HG02763 (cell line): ENCODE results near the gene LTA.

Experiments used
- ATAC-seq: cut with Tn5 transposase; IDR thresholded peaks from one replicate; pipeline ENCODE4 v1.9.1; 2021; ENCODE audit warnings: mild to moderate bottlenecking, moderate library complexity; ENCODE audit not compliant: unreplicated experiment

LTA gene, protein sequence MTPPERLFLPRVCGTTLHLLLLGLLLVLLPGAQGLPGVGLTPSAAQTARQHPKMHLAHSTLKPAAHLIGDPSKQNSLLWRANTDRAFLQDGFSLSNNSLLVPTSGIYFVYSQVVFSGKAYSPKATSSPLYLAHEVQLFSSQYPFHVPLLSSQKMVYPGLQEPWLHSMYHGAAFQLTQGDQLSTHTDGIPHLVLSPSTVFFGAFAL

DNA sequence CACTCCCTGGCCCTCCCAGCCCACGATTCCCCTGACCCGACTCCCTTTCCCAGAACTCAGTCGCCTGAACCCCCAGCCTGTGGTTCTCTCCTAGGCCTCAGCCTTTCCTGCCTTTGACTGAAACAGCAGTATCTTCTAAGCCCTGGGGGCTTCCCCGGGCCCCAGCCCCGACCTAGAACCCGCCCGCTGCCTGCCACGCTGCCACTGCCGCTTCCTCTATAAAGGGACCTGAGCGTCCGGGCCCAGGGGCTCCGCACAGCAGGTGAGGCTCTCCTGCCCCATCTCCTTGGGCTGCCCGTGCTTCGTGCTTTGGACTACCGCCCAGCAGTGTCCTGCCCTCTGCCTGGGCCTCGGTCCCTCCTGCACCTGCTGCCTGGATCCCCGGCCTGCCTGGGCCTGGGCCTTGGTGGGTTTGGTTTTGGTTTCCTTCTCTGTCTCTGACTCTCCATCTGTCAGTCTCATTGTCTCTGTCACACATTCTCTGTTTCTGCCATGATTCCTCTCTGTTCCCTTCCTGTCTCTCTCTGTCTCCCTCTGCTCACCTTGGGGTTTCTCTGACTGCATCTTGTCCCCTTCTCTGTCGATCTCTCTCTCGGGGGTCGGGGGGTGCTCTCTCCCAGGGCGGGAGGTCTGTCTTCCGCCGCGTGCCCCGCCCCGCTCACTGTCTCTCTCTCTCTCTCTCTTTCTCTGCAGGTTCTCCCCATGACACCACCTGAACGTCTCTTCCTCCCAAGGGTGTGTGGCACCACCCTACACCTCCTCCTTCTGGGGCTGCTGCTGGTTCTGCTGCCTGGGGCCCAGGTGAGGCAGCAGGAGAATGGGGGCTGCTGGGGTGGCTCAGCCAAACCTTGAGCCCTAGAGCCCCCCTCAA is at the start of gene LTA:
Gene LTA, plus strand, starts transcription at position 249 of the 871 bp plus-strand sequence. Its CDS starts 454 bp downstream, at position 703.
- ATAC-seq: peak; percentile 41

- no peak for ATAC-seq
Observed at GRCh38 chr6:31525553-31525931, 46.5 kb upstream of the LTA start.

GRCh38 chr6:31525932-31526591 is 46.0 kb upstream of the LTA start:
- no peak for ATAC-seq

DNA sequence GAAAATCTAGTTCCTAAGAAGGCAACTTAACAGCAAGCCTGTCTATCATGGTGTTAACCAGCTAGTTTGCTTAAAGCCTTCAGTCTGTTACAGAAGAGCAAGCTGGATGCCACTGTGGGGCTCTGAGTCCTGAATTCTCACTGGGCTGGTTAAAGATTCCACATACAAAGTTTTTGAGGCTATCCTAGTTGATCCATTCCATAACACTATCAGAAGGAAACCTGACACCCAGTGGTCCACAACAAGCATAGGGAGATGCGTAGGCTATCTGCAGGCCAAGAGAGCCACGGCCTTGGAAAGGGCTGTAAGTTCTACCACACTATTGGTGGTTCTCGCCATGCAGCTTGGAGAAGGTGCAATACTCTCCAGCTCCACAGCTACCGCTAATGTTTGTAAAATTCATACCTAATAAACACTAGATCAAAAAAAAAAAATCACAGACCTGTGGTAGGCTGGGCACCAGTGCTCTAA is 43.7 kb upstream of the LTA start:
- ATAC-seq: no peak

GRCh38 chr6:31528821-31529328 is 43.2 kb upstream of the LTA start, which contains the start of gene MCCD1:
Gene MCCD1 (plus strand): TSS chr6:31528962. CDS start chr6:31529015, 53 bp downstream.
- ATAC-seq: no peak

DNA sequence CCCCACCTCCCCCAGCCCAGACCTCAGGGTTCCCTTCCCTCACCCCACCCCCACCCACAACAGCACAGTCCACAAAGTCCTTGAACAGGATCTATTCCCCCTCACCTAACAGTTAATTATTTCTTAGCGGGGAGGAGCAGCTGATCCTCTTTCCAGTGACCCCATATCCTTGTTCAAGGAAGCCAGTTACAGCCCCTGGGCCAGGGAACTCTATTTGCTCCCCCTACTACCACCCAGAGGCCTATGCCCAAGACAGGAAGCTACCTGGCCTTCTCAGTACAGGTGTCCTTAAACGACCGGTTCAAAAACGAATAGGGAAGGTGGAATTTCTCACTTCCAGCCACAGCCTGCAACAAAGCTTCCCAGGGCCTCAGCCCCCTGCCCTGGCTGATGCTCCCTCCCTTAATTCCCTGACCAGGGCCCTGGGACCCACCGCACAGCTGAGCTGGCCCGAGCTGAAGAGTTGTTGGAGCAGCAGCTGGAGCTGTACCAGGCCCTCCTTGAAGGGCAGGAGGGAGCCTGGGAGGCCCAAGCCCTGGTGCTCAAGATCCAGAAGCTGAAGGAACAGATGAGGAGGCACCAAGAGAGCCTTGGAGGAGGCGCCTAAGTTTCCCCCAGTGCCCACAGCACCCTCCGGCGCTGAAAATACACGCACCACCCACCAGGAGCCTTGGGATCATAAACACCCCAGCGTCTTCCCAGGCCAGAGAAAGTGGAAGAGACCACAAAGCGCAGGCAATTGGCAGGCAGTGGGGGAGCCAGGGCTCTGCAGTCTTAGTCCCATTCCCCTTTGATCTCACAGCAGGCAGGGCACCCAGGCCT is 42.5 kb upstream of the LTA start:
- ATAC-seq: no peak

- ATAC-seq: no peak
Observed at GRCh38 chr6:31530659-31531058, 41.4 kb upstream of the LTA start.

DNA sequence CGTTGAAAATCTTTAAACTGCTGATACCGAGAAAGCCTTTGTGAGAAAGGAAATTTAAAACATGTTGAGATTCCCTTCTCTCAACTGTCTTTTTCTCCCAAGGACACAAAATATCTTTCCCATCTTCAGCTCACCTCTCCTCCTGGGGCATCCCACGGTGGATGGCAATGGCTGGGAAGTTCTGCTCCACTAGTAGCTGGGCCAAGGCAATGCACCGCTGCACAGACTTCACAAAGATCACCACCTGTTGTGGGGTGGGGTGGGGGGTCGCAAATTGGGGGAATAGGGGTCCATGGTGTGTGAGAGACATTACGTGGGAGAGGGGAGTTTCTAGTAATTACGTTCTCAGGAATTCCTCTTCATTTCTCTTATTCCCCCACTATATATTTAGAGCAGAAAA is 40.9 kb upstream of the LTA start:
- ATAC-seq: no peak

- ATAC-seq: no peak
Observed at GRCh38 chr6:31531771-31532643, 40.1 kb upstream of the LTA start.

DNA sequence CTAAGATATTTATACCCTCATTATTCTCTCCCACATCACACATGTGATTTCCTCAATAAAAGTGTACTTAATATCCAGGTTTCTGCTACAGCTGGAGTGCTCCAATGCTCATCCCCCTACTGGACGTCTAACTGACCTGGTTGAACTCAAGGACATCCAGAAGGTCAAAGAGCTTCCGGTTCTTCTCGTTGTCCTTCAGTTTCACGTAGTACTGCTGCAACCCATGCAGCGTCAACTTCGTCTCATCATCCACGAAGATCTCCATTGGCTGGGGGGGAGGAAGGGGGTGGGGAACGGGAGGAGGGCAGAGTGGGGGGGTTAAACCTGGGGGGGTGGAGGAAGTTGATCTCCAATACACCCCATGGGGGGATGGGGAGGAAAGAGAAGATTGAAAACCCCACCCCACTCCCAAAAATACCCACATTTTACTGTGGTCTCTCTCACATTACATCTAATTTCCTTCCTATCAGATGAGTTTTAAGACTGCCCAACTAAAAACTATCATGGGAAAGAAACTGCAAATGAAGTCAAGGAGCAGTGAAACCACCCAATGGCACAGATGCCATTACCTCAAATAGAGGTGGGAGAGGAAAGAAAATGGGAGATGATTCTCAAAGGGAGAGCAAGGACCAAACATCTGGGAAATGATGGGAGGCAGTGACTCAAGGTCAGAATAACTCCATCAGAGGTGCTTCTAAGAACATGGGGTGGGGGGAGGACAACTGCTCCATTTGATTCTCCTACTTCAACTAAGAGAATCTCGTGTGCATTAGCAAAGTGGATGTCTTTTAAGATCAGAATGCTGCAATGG is 39.2 kb upstream of the LTA start:
- ATAC-seq: no peak

GRCh38 chr6:31533455-31533841 is 38.6 kb upstream of the LTA start:
- ATAC-seq: no peak

DNA sequence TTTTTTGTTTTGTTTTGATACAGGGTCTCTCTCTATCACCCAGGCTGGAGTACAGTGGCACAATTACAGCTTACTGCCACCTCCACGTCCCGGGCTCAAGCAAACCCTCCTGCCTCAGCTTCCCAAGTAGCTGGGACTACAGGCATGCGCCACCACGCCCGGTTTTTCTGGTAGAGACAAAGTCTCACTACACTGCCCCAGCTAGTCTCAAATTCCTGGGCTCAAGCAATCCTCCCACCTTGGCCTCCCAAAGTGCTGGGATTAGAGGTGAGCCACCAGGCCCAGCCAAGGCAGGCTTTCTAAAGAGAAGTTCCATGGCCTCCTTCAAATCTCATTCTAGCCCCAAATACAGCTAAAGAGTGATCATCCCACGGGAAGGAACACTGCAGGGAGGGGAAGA is 38.1 kb upstream of the LTA start:
- ATAC-seq: no peak

DNA sequence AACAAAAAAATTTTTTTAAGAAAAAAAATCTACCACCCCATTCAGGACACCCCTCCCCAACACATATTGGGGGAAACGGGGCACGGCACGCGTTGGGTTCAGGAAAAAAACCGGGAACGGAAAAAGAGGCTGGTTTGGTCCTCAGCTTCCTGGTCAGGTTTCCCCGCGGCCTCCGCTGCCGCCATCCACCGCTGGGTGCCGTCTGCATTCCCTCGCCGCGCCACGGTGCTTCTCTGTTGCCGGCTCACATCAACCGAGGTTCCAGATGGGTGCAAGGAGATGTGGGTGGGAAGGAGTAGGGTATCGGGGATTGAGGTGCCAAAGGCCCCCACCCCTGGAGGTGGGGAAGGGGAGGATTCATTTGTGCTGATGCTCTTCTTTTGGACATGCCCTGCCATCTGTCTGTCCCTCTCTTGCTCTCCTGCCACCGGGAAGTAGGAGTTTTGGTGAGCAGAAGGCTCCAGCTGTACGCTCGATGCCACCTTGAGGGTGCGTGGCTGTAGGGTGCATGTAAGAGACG is 37.5 kb upstream of the LTA start:
- no peak for ATAC-seq

GRCh38 chr6:31535538-31536324 is 36.4 kb upstream of the LTA start:
- no peak for ATAC-seq

- ATAC-seq: no peak
Observed at GRCh38 chr6:31538805-31539400, 33.2 kb upstream of the LTA start.

DNA sequence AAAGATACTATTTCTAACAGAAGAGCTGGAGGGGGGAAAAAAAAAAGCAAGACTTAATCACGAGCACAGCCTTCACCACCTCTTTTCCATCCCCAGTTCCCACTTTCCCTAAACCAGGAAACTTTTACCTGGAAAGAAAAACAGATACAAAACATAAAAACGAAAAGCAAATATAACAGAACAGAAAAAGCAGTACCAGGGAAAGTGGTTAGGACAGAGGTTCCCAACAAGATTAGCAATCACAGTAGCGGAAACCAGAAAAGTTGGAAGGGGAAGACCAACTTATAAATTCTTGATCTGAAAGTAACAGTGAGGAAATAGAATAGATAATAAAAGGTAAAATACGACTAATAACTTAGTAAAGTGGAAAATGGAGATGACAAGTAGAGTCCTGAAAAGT is 31.4 kb upstream of the LTA start:
- ATAC-seq: no peak

DNA sequence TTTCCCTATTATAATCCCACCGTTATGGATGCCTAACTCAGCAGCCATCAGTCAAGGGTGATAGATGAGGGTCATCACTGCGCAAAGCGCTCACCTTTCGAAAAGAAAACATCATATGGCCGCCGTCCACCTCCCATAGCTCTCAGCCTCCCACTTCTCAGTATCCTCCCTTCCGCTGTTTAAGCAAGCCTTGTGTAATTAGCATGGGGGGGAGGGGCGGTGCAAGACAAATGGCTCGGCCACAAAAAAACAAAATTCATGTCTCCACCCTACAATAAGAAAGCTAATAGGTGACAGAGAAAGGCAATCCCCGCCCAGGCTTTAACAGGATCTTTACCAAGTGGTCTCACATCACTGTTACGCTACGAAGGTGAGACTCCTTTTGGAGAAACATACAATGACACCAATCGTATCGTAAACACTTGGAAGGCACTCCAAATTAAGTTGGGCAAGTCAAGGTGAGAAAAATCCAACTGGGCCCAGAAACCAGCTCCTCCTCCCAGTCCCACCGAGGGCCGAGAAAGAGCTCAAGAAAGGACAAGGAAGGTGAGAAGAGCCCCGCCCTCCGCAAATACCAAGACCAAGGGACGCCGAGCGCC is 30.9 kb upstream of the LTA start:
- no peak for ATAC-seq
